Upper lobe of left lung (tissue), 4 donors: Measurements from ENCODE around the gene RBM20.

ENCODE experiments used
- POLR2A ChIP-seq, 4 donors: fragments of 450-650 bp; IDR thresholded peaks; one replicate each; pipeline ENCODE4 v1.5.1; 2016 to 2017; ENCODE audit warnings: antibody characterized with exemption in 4 of 4, mild to moderate bottlenecking in 2 of 4
- TF ChIP-seq, protein P1 (sequence below), 6 experiments: fragments of 450-650 bp in 4 of 6; fragments of 200-600 bp in 2 of 6; sonication (generic) in 2 of 6; IDR thresholded peaks; one replicate each; pipeline ENCODE4 v1.5.1; 2016 to 2019; ENCODE audit warnings: antibody characterized with exemption in 6 of 6

DNA sequence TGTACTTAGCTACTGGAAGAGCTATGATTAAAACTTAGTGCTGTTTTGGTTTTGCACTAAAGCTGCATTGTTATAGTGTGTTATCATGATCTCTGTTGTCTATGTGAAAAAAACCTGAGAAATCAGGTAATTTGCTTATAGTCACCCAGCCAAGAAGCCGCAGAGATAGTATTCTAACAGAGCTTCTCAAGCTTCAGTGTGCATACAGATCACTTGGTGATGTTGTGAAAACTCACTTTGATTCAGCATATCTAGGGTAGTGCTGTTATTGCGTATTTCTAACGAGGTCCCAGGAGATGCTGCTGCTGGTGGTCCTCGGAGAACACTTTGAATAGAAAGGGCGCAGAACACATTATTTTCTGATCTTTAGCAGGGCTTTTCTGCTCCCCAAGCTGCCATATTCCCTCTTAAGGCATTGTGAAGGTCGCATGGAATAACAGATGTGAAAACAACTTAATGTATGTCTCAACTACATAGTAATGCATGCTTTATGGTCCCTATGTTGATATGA lies 159.2 kb downstream of the RBM20 start:
- TF ChIP-seq, protein P1, sequence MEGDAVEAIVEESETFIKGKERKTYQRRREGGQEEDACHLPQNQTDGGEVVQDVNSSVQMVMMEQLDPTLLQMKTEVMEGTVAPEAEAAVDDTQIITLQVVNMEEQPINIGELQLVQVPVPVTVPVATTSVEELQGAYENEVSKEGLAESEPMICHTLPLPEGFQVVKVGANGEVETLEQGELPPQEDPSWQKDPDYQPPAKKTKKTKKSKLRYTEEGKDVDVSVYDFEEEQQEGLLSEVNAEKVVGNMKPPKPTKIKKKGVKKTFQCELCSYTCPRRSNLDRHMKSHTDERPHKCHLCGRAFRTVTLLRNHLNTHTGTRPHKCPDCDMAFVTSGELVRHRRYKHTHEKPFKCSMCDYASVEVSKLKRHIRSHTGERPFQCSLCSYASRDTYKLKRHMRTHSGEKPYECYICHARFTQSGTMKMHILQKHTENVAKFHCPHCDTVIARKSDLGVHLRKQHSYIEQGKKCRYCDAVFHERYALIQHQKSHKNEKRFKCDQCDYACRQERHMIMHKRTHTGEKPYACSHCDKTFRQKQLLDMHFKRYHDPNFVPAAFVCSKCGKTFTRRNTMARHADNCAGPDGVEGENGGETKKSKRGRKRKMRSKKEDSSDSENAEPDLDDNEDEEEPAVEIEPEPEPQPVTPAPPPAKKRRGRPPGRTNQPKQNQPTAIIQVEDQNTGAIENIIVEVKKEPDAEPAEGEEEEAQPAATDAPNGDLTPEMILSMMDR (IDR thresholded peaks at IDR 0.05): no peak
- TF ChIP-seq POLR2A (IDR thresholded peaks at IDR 0.05): no peak
